ENCODE data around the gene GRIN2D.
A peak's percentile ranks its signal among the peaks of the same experiment; 100 is the strongest.

The GRIN2D gene

GRCh38 chr19:48372904-48373303 lies 20.6 kb upstream of the GRIN2D start (continued):
- TF ChIP-seq SCRT1 (tag by site-specific recombination; IDR thresholded peaks at IDR 0.05; ENCODE audit: borderline replicate concordance), result no peak
- no peak for TF ChIP-seq ZSCAN30 (tag by site-specific recombination; IDR thresholded peaks at IDR 0.05)
- TF ChIP-seq PATZ1 (tag by site-specific recombination; IDR thresholded peaks at IDR 0.05), result peak; percentile 81
- TF ChIP-seq HOXC10 (CRISPR knock-in tag; IDR thresholded peaks at IDR 0.05), result no peak
- peak; percentile 64; the same call in 1 of the 2 replicates for TF ChIP-seq SP7 (tag by site-specific recombination; IDR thresholded peaks at IDR 0.05)
- TF ChIP-seq KLF1 (tag by site-specific recombination; IDR thresholded peaks at IDR 0.05), result peak; percentile 99
- no peak for TF ChIP-seq ZNF558 (tag by site-specific recombination; IDR thresholded peaks at IDR 0.05)
- TF ChIP-seq ZNF792 (tag by site-specific recombination; IDR thresholded peaks at IDR 0.05), result no peak
- no peak for TF ChIP-seq ZNF843 (tag by site-specific recombination; IDR thresholded peaks at IDR 0.05)
- TF ChIP-seq GLI2 (tag by site-specific recombination; IDR thresholded peaks at IDR 0.05; ENCODE audit: borderline replicate concordance, low read depth), result no peak
- no peak for TF ChIP-seq ZNF391 (tag by site-specific recombination; IDR thresholded peaks at IDR 0.05; ENCODE audit: borderline replicate concordance, low read depth)
- no peak for TF ChIP-seq OSR2 (tag by site-specific recombination; IDR thresholded peaks at IDR 0.05)
- no peak for TF ChIP-seq MYNN (tag by site-specific recombination; IDR thresholded peaks at IDR 0.05; ENCODE audit: borderline replicate concordance)
- TF ChIP-seq ZNF549 (tag by site-specific recombination; IDR thresholded peaks at IDR 0.05), result no peak
- peak; percentile 51; the same call in 1 of the 2 replicates for TF ChIP-seq ZNF600 (tag by site-specific recombination; IDR thresholded peaks at IDR 0.05)
- no peak for TF ChIP-seq ZNF274 (IDR thresholded peaks at IDR 0.05; ENCODE audit: low read length)
- no peak for TF ChIP-seq ZNF274 (tag by site-specific recombination; IDR thresholded peaks at IDR 0.05; ENCODE audit: borderline replicate concordance)
- TF ChIP-seq ZNF335 (tag by site-specific recombination; conservative IDR thresholded peaks at IDR 0.05), result no peak
- peak; percentile 71; the same call in 1 of the 2 replicates for TF ChIP-seq MZF1 (tag by site-specific recombination; IDR thresholded peaks at IDR 0.05; ENCODE audit: borderline replicate concordance)
- 0 out of 2 replicates have a peak, but pooled peaks have one; percentile 51 for TF ChIP-seq ZNF692 (tag by site-specific recombination; IDR thresholded peaks at IDR 0.05)
- TF ChIP-seq ZNF561 (tag by site-specific recombination; IDR thresholded peaks at IDR 0.05; ENCODE audit: borderline replicate concordance), result 0 out of 2 replicates have a peak, but pooled peaks have one; percentile 57
- TF ChIP-seq ZNF580 (tag by site-specific recombination; IDR thresholded peaks at IDR 0.05), result 0 out of 2 replicates have a peak, but pooled peaks have one; percentile 42
- TF ChIP-seq ZNF548 (tag by site-specific recombination; IDR thresholded peaks at IDR 0.05), result no peak
- TF ChIP-seq INSM2 (tag by site-specific recombination; IDR thresholded peaks at IDR 0.05), result no peak
- TF ChIP-seq ZNF311 (tag by site-specific recombination; IDR thresholded peaks at IDR 0.05; ENCODE audit: borderline replicate concordance), result 0 out of 2 replicates have a peak, but pooled peaks have one; percentile 17
- TF ChIP-seq ZNF670 (tag by site-specific recombination; IDR thresholded peaks at IDR 0.05; ENCODE audit: low read depth), result no peak
- no peak for TF ChIP-seq ZNF596 (tag by site-specific recombination; IDR thresholded peaks at IDR 0.05)
- TF ChIP-seq ZNF707 (tag by site-specific recombination; IDR thresholded peaks at IDR 0.05), result no peak
- TF ChIP-seq ZNF354C (tag by site-specific recombination; IDR thresholded peaks at IDR 0.05; ENCODE audit: borderline replicate concordance, low read depth), result no peak
- 0 out of 2 replicates have a peak, but pooled peaks have one; percentile 28 for TF ChIP-seq ZNF585B (tag by site-specific recombination; IDR thresholded peaks at IDR 0.05)
- peak; percentile 49 for TF ChIP-seq ZNF366 (tag by site-specific recombination; conservative IDR thresholded peaks at IDR 0.05)
- TF ChIP-seq ZNF16 (tag by site-specific recombination; IDR thresholded peaks at IDR 0.05; ENCODE audit: low read depth), result peak; percentile 87
- peak; percentile 34; the same call in 1 of the 2 replicates for TF ChIP-seq ZNF394 (tag by site-specific recombination; IDR thresholded peaks at IDR 0.05; ENCODE audit: borderline replicate concordance)
- TF ChIP-seq ZNF555 (tag by site-specific recombination; conservative IDR thresholded peaks at IDR 0.05), result no peak
- no peak for TF ChIP-seq ZNF830 (tag by site-specific recombination; IDR thresholded peaks at IDR 0.05; ENCODE audit: low read depth)
